HPDE6-E6E7 (cell line): ENCODE data around the gene PHLDB2.

Experiments used
- DNase-seq: peaks from one replicate; pipeline ENCODE4 v3.0.0; 2011; ENCODE audit warnings: missing footprints; ENCODE audit errors: extremely low spot score

The PHLDB2 gene

DNA sequence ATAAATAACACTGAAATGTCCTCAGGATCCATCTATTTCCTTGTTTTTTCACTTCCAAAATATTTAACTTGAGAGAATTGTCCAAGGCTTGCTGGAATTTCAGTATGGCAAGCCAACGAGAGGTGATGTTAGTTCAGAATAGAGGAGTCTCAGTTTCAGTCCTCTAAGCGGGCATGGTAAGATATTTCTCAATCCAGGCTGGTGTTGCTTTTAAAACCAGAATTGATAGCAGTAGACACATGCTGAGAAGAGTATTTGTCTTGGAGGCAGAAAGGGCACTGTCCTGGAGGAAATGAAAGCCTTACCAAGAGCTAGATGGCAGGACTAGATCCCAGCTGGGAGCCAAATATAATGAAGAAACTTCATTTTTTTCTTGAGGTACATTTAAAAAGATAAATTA lies 23.1 kb downstream of the PHLDB2 start:
- DNase-seq = no peak

DNA sequence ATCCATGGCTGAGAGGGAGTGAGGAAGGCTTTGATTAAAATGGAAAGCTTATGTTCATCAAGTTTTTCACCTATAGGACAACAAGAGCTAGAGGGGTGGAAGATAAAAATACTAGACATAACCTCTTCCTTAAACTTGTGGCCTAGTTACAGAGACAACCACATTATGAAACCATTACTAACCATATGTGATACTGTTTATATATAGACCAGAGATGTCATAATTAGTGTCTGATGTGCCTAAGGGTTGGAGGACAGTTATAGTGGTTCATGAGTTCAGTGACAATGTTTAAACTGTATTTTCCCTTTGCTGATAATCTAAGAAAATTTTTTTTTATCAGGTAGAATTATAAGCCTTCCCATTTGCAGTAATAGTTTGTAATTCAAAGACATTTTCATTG lies 23.7 kb downstream of the PHLDB2 start:
- no peak for DNase-seq

DNA sequence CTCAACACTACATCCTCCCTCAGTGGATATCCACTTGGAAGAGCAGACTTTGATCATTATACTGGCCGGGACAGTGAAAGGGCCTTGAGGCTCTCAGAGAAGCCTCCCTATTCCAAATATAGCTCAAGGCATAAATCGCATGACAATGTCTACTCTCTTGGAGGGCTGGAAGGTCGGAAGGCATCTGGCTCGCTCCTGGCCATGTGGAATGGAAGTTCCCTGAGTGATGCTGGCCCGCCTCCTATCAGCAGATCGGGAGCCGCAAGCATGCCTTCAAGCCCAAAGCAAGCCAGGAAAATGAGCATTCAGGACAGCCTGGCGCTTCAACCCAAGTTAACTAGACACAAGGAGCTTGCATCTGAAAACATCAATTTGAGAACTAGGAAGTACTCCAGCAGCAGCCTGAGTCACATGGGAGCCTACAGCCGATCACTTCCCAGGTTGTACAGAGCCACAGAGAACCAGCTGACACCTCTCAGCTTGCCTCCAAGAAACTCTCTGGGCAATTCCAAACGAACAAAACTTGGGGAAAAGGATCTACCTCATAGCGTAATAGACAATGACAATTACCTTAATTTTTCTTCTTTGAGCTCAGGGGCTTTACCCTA lies 25.4 kb downstream of the PHLDB2 start:
- no peak for DNase-seq

DNA sequence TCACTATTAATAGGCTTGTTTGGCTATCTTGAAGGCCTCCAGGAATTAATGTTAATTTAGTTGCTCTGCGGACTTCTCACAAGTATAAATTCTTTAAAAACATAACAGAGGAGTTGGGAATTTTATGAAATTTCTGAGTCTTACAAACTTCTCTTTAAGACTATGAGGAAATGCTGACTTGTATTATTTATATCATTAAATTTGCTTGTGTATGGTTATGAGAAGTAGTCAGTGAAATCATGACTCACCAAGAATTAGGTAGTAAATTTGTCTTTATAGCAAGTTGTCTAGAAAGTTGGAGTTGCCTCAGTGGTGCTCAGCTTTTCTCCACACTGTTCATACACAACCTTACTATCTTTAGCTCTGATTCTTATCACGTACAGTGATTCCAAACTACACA lies 26.5 kb downstream of the PHLDB2 start:
- no peak for DNase-seq

DNA sequence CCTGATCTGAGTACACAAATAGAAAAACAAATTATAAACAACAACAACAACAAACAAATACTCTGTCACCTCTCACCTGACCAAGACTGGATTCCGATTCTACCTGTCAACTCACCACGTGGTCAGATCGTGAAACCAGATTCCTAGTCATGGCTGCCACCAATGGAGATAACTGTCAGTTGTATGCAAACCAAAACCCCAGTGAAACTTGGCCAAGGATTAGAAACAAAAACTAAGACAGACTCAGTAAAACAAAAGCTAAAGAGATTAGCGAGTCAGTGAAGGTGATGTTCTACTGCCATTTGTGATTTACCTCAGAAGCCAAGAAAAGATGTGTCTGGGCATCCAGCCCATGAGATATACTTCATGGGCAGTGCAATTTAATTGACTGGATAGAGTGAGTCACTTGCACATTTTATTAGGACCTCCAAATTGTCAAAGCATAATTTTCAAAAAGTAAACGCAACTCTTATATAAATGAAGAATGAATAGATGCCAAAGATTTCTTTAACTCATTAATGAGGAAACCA lies 31.1 kb downstream of the PHLDB2 start:
- DNase-seq = no peak

DNA sequence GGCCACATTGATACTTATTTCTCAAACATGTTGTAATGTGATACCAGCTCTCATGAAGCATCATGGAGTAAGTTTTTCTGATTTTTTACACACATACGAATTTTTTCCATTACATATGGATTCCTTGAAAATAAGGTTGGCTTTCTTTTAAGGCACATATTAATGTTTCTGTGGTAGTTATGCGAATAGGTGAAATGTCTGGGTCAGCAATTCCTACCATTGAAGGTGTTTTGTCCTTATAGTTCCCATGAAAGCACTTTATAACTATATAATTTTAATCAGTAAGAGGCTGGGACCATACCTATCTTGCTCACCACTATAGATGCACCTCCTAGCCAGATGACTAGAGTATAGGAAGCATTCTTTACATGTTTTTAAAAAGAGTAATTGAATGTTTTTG lies 33.0 kb downstream of the PHLDB2 start:
- DNase-seq = no peak

DNA sequence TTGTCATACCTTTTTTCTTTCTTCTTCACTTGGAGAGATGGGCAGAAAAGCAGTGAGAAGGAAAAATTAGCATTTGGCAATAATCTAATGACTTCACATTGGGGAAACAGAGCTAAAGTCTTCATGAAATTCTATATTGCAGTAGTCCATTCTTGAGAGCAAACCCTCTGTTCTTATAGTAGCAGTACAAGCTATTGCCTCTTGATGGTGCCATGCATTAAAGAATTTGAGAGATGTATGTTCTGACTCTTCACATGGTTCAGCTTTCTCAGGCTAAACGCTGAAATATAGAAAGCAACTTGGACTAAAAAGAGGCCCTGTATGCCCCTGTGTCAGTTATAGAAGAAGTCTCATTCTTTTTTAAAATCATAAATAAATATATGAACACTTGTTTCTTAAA lies 36.0 kb downstream of the PHLDB2 start:
- no peak for DNase-seq

DNA sequence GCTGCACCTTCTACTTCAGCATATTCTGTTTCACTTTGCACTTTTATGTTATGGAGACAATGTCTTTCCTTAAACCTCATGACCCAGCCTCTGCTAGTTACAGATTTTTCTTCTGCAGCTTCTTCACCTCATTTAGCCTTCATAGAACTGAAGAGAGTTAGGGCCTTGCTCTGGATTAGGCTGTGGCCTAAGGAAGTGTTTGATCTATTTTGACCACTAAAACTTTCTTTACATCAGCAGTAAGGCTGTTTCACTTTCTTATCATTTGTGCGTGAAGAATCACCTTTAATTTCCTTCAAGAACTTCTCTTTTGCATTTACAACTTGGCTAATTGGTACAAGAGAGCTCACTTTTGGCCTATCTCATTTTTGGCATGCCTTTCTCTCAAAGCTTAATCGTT lies 40.9 kb downstream of the PHLDB2 start:
- no peak for DNase-seq

DNA sequence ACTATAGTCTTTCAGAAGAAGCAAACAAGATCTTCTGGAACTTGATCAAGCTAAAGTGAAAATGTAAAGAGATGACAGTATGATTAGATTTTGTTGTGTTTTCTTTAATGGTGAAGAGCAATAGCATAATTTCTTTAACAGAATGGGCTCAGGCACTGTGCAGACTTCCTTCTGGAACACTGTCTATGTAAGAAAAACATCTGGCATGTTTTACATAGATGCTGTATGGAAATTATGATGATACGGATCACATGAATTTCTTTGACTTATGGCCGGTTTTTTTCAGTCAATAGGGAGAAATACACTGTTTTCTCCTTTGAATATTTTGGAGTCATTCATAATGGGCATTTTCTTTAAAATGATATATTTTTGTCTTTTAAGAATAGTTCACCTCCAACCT lies 42.6 kb downstream of the PHLDB2 start:
- DNase-seq = no peak

DNA sequence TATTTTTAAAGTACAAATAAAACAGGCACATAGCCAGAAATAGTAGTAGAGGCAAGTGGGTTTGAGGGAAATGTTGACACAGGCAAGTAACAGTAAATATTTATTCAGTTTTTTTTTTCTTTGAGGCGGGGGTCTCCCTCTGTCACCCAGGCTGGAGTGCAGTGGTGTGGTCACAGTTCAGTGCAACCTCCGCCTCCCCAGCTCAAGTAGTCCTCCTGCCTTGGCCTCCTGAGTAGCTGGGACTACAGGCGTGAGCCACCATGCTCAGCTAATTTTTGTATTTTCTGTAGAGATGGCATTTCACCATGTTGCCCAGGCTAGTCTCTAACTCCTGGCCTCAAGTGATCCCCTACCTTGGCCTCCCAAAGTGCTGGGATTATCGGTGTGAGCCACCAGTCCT lies 43.5 kb downstream of the PHLDB2 start:
- no peak for DNase-seq

DNA sequence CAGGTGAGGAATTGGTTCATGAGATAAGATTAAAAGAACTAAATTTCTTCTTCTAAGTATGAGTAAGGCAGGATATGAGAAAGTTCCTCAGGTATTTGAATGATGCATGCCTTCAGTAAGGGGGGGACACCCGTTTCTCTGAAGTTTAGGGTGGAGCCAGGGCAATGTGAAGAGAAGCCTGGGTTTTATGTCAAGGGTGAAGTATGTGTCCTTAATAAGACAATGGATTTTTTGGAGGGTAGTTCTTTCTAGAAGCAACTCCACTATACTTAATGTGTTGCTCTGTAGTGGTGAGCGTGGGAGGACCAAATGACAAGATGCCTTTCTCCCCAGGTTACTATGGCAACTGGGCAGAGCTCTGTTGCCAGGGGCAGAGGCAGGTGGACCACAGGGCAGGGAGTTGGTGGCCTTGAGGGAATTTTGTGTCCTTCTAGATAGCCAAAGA lies 44.0 kb downstream of the PHLDB2 start:
- peak; percentile 75 for DNase-seq

DNA sequence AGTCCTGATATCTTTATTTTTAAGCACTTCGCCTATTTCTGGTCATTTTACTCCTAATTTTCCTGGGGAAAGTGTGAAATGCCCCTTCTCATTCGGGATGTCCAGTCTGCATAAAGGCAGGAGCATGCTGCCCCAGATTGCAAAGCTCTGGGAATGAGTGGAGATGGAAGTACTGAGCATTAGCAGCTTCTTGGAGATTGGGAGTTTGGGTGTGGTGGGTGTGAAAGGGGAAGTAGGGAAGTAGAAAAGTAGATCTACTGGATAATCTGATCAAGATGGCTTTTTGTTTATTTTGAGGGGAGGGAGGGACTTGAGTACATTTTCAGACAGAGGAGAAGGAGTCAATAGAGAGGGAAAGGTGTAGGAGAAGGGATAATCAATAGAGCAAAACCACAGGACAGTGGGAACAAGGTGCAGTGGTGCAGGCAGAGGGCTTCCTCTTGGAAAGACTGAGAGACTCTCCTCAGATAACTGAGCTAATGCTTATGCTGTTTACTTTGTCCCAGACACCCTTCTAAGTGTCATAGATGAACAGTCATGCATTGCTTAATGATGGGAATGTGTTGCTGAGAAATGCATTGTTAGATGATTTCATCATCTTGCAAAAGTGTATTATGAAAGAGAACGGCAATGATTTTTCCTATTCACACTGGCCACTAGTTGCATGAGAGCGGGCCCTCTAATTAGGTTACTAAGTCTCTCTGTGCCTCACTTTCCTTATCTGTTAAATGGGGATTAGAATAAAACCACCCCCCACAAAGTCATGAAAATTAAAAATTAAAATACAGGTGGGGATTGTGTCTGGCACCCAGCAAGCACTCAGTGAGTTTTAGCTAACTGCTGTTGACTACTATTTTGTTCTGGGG lies 45.5 kb downstream of the PHLDB2 start:
- DNase-seq = peak; percentile 63

DNA sequence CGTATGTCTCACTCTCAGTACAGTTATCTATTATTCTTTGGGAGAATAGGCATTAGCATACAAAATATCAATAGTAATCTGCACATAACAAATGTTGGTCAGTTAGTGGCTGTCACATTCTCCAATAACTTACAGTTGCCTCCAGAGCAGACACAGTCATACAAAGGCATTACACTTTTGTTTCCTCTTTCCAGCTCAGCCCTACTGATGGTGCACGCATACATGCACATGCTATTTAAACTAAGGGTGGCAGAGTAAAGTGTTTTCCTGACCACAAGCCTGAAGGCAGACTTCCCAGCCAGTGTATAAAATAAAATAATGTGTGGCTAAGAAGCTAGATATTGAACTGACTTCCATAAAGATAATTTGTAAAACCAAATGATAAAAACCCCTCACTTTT lies 47.6 kb downstream of the PHLDB2 start:
- no peak for DNase-seq

DNA sequence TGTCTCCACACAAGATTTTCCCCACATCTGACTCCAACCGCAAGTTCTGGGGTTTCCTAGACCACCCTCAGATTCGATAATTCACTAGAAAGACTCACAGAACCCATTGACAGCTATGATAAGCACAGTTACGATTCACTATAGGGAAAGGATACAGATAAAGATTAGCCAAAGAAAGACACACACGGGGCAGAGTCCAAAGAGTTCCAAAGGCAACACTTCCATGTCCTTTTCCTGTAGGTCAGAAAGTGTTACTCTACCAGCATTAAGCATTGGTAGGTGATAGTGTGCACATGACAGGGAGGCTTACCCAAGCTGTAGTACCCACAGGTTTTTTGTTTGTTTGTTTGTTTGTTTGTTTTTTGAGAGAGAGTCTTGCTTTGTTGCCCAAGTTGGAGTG lies 48.1 kb downstream of the PHLDB2 start:
- no peak for DNase-seq

DNA sequence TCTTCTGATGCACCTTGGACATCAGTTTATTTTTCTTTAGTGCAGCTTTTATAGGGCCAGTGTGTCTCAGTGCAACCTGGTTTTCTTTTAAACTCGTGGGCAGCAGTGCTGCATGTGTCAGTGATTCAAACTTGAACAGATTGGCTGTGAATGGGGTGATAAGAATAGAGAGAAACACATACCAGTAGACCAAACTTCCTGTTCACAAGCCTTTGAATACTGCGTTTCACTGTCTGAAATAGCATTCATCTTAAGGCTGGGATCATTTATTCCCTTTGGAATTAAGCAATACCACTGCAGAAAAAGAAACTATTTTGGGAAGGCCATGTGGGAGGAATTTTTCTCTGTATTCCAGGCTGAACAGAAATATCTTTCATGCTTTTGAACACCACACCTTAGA lies 51.7 kb downstream of the PHLDB2 start:
- no peak for DNase-seq

DNA sequence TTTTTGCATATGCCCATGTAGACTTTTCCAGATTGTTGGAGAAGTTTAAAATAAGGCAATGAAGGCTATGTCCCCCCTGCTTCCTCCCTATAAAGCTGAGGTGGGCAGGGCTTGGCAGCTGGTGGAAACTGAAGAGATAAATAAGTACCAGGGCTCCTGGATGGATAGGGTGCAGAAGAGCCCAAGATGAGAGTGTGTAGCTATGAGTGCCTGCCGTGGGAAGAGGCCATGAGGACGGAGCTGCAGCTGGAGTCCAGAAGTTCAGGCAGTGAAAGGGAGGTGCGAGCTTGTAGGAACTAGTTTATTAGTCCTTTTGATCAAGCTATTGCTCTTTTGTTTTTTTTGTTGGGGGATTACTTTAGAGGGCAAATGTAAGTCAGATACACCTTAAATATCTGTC lies 52.4 kb downstream of the PHLDB2 start:
- no peak for DNase-seq

DNA sequence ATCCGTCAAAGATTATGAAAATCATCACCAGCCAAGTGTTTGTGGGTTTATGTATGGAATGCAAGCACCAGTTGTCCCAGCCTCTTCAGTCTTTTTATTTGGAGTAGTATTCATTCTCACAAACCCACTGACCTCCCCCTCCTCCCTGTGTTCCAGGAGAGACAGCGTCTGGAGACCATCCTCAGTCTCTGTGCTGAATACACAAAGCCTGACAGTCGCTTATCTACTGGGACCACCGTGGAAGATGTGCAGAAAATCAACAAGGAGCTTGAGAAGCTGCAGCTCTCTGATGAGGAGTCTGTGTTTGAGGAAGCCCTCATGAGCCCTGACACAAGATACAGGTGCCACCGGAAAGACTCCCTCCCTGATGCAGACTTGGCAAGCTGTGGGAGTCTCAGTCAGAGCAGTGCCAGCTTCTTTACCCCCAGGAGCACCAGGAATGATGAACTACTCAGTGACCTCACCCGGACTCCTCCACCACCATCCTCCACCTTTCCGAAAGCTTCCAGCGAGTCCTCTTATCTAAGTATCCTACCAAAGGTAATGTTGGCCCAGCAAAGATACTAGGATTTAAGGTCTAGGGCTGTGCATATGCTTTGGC lies 54.2 kb downstream of the PHLDB2 start:
- DNase-seq = no peak

DNA sequence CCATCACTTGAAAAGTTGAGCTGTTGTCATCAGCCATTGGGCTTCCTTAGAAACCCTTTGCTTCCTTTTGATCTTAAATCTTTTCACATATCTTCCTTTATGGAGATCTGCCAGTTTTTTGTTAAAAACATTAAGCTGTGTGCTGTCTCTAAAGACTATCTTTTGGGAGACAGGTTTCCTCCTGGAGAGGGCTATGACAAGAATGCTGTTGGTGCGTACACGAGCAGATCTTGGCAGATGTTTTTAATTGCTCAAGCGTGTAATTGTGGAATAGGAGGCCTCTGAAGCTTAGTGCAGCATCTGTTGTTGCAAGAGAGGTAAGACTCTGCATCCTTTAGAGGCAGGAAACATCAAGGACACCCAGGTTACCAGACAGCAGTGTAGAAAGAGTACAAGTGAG lies 56.8 kb downstream of the PHLDB2 start:
- no peak for DNase-seq

DNA sequence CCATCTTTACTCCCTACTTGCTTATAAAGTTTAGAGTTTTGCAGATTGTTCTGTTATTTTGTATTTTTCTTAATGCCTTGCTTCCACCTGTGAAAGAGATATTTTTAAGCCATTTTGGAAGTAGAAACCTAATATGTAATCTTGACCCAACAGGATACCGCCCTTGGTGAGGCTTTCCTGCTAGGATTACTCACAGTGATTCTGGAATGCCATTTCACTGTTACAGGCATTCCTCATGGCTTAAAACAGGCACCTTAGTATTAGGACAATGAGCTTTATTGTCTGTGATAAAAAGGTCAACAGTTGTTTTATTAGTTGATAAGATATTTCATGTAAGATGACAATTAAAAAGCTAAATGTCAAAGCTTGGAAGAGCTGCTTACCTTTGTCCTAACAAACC lies 58.2 kb downstream of the PHLDB2 start:
- no peak for DNase-seq

DNA sequence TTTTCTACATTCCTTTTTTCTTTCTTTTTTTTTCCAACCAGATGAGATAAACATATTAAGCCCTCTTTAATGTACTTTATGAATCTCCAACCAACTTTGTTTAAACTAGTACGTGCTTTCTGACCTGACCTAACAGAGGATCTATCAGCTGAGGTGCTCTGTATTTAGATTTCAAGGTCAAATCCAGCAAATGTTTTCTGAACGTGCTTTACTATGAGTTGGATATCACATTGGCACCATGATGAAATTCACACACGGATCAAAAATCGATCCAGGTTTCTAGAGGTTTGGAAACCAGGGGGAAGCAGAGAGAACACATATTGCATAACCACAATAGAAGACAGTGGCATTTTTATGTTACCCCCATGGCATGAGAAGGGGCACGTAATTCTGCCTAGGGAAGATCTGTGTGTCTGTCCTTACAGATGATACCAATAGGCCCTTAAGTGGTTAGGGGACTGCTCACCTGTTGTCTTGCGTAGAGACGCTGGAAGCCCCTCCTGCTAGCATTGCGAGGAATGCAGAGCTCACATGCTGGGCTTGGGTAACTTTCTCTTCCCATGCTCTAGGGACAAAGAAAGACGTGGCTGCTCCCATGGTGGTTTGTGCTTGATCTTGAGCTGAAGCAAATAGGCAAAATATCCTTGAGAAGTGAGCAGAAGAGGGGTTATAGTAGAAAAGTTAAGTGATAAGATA lies 60.5 kb downstream of the PHLDB2 start:
- no peak for DNase-seq

DNA sequence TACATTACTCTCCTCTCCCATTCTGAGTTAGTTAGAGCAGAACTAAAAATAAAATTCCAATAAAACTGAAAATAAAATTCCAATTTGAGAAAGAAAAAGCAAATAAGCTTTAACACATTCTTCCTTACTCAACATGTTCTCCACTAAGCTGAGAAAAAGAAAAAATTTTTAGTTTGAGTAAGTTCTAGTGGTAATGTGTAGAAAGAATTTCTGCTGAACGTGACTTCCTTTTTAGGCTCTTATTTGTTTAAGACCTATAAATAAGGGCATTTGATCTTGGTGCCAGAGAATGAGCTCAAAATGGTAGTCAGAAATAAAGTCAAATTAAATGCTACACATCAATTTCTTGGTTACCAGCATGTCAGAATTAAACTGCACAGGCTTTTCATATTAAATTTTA lies 62.1 kb downstream of the PHLDB2 start:
- no peak for DNase-seq

DNA sequence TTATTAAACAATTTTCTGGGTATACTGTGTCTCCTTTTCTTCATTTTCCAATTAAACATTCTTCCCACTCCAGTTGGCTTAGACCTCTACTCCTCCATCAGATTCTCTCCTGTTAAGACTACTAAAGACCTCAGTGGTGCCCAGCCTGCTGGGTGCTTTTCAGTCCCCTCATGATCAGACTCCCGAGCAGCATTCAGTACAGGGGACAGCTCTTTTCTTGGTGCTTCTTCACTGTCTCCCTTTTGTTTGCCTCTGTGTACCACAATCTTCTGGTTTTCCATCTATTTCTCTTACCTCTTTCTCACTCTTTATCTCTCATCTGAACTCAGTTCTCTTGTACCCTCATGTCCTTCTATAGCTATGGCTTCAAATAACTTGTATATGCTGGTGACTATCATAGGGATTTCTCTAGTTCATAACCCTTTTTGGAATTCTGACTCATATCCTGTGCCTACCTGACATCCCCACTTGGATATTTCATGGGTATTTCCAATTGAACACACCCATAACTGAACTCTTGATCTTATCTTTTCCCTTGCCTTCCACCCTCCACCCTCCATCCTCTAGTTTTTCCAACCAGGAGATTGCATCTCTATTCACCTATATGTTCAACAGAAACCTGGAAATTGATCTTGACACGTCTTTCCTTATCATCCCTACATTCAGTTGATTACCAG lies 64.2 kb downstream of the PHLDB2 start:
- no peak for DNase-seq
